ELF-1 (cell line): Measurements from ENCODE around the gene TAF4.
A peak's percentile ranks its signal among the peaks of the same experiment; 100 is the strongest.
"Not testable (repeated sequence)": the region's sequence is repeated elsewhere in the genome, so short reads cannot be mapped to it uniquely, and the experiment has no call there.

Experiments used
- DNase-seq: peaks from one replicate; pipeline ENCODE4 v3.0.0-alpha.2; 2016; ENCODE audit warnings: low read depth, low spot score

The TAF4 gene

GRCh38 chr20:62003567-62004405 is 61.9 kb downstream of the TAF4 start:
- DNase-seq = no peak

GRCh38 chr20:62002882-62003480 is 62.7 kb downstream of the TAF4 start:
- DNase-seq = no peak

GRCh38 chr20:62001178-62001715 is 64.4 kb downstream of the TAF4 start:
- no peak for DNase-seq

GRCh38 chr20:61998343-61999121 is 67.1 kb downstream of the TAF4 start:
- DNase-seq = no peak

GRCh38 chr20:61997891-61998290 is 67.8 kb downstream of the TAF4 start:
- no peak for DNase-seq

- DNase-seq = no peak
Observed at GRCh38 chr20:61997372-61997771, 68.3 kb downstream of the TAF4 start.

- DNase-seq = no peak
Observed at GRCh38 chr20:61994546-61994945, 71.1 kb downstream of the TAF4 start.

GRCh38 chr20:61993058-61993457 is 72.6 kb downstream of the TAF4 start:
- DNase-seq = no peak

GRCh38 chr20:61991476-61991875 is 74.2 kb downstream of the TAF4 start:
- DNase-seq = no peak

- no peak for DNase-seq
Observed at GRCh38 chr20:61990484-61990883, 75.2 kb downstream of the TAF4 start.

- DNase-seq = no peak
Observed at GRCh38 chr20:61989741-61990140, 75.9 kb downstream of the TAF4 start.

- no peak for DNase-seq
Observed at GRCh38 chr20:61988665-61989064, 77.0 kb downstream of the TAF4 start.

- DNase-seq = no peak
Observed at GRCh38 chr20:61986762-61987321, 78.8 kb downstream of the TAF4 start.

GRCh38 chr20:61985096-61985495 is 80.6 kb downstream of the TAF4 start:
- DNase-seq = no peak

- not testable (repeated sequence) for DNase-seq
Observed at GRCh38 chr20:61984431-61984830, 81.2 kb downstream of the TAF4 start.

GRCh38 chr20:61983965-61984364 is 81.7 kb downstream of the TAF4 start:
- no peak for DNase-seq

- DNase-seq = no peak
Observed at GRCh38 chr20:61982951-61983315, 82.7 kb downstream of the TAF4 start.

GRCh38 chr20:61982191-61982950 is 83.3 kb downstream of the TAF4 start:
- no peak for DNase-seq

- not testable (repeated sequence) for DNase-seq
Observed at GRCh38 chr20:61981691-61982090, 84.0 kb downstream of the TAF4 start.

GRCh38 chr20:61980647-61981583 is 84.8 kb downstream of the TAF4 start:
- peak; percentile 39 for DNase-seq
